Ramos (cell line): ENCODE measurements around the gene C20orf204.
"Not testable (repeated sequence)": the region's sequence is repeated elsewhere in the genome, so short reads cannot be mapped to it uniquely, and the experiment has no call there.

ENCODE experiments used
- in situ Hi-C: fragments of 300-500 bp; cut with MboI; formaldehyde crosslinking; loops from one replicate; pipeline ENCODE4 v1.14.3; 2022; ENCODE audit warnings: low sequenced_read_pairs; ENCODE audit not compliant: unreplicated experiment

Gene C20orf204, protein sequence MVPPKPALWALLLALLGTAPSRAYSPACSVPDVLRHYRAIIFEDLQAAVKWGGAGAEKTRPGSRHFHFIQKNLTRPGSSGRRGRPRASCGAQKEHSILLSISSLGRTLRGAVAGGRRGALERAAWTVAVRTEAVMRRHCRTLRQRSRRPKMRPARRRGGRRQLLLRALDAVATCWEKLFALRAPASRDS

DNA sequence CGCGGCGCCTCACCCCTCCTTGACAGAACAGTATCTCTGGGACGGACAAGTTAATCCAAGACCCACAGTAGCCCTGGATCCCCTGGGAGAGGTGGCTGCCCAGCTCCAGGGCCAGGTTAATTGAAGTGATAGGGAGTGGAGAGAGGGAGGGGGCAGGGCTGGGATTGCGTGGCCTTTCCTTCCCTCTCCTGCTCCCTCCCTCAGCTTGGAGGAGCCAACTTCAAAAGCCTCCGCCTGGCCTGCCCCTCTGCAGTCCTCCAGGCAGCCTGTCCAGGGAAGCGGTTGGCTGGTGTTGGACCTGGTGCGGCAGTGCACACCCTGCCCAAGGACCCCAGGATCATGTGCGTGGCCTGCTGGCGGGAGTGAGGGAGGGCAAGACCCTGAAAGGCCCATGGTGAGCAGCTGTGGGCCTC, at the start of gene C20orf204:
TSS of gene C20orf204 (plus strand) at position 250 of the 413 bp plus-strand sequence. CDS start at position 392, 142 bp downstream.
- in situ Hi-C loops: no loop called here

DNA sequence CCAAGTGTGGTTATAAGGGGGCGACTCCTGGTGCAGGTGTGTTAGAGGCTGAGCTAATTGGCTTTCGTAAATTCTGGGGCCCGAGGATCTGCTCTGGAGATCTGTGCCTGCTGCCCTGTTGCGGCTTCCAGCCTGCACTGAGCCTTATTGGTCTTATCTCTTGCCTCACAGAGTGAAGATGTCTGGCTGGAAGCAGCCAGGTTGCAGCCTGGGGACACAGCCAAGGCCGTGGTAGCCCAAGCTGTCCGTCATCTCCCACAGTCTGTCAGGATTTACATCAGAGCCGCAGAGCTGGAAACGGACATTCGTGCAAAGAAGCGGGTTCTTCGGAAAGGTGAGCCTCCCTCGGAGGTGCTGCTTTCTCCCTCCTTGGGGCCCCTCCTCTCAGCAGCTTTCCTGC, 35.1 kb upstream of the C20orf204 start:
- in situ Hi-C loops: no loop called here

DNA sequence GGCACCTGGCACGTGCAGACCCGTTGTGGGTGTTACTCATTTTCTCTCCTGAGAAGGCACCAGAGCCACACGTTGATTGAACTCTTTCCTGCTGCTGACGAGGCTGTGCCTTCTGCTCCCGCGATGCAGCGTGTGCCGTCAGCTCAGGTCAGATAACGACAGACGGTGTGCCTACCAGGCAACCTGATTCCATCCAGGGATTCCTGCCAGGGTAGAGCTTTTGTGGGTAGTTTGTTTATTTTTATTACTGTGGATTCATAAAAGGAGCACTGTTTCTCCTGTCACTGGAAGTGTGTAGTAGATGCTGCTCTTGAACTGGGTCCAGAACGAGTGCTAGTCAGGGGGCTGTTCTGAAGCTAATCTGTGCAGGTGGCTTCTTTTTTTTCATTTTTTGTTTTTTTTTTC, 34.4 kb upstream of the C20orf204 start:
- in situ Hi-C loops: no loop called here

DNA sequence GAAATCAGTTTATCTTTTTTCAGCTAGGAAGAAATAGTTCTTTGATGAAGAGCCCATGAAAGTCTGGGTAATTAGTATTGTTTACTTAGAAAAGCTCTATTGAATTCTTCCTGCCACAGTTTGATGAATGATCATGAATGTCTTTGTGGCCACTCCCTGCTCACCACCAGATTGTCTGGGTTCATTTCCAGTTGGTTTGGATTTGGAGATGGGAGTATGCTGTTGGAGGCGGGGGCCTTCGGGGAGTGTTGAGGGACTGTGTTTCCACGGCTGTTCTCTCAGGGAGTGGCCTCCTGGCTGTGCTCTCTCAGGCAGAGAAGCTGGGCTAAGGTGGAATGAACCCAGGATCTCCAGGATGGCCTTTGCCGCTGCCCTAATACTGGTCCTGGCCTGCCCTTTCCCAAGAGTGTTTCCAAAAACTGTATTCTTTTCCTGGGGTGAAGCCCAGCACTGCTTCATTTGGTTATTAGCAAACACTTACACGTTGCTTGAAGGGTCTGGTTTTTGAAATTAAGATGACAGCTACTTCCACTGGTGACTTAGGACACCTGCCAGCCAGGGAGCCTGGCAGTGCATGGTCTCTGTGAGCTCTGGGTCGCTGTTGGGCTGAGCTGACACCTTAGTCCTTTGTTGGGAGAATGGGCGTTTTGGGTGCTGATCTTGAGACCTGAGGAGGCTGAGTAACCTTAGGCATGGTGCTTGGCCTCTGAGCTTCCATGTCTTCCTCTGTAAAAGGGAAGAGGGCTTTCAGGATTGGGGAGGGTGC, 31.8 kb upstream of the C20orf204 start:
- in situ Hi-C loops: no loop called here

DNA sequence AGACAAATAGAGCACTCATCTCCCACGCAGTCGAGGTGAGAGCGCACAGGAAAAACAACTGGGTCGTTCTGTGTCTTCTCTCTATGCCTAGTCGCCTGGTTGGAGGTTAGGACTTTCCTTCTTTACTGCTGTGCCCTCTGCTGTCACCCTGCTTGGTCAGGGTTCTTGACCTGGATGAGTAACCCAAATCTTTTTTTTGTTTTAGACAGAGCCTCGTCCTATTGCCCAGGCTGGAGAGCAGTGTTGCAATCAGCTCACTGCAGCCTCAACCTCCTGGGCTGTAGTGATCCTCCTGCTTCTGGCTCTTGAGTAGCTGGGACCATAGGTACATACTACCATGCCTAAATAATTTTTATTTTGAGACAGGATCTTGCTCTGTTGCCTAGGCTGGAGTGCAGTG, 30.6 kb upstream of the C20orf204 start:
- in situ Hi-C loops: no loop called here

DNA sequence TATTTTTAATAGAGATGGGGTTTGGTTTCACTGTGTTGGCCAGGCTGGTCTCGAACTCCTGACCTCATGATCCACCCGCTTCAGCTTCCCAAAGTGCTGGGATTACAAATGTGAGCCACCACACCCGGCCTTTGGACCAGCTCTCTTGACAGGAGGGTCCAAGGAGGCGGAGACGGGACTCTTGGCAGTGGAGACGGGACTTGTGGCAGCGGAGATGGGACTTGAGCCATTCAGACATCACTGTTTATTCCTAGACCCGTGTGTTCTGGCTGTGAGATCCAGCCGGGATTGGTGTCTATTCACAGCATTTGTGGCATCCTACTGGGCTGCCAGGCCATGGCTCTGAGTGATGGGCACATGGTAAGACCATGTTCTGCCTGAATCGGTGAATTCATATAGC, 29.5 kb upstream of the C20orf204 start:
- in situ Hi-C loops: no loop called here

DNA sequence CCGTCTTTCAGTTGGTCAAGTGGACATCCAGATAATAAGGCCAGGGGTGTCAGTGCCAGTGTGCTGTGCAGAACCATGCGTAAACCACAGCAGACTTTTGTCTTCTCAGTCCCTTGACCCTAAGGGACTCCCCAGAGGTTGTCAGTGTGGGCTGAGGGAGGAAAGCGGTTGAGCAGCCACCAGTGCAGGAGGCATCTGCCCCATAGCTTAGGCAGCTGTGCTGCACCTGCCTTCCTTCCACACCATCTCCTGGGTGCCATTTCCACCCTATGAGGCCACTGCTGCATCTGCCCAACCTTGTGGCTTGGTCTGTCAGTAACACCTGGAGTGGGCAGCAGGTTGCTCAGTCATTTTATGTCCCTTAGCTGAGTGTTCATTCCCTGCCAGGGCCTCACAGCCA, 29.1 kb upstream of the C20orf204 start:
- in situ Hi-C loops: no loop called here

DNA sequence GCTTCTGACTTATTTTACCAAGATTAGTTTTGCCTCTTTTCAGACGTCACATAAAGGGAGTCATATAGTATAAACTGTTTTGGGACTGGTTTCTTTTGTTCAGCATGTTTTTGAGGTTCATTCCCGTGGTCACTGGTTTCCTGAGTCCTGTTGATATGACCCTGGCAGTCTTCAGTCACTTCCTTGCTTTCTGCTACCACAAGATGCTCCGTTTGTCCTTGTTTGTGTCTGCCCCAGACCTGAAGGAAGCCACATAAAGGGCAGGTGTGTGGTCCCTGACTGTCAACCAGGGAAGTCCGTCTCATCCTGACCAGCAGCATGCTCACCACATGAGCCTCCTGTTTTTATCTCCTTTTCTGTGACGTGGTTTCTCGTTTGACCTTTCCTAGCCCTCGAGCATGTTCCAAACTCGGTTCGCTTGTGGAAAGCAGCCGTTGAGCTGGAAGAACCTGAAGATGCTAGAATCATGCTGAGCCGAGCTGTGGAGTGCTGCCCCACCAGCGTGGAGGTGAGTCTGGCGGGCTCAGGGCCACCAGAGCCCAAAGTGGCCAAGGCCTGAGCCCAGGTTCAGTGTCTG, 26.1 kb upstream of the C20orf204 start:
- in situ Hi-C loops: no loop called here

DNA sequence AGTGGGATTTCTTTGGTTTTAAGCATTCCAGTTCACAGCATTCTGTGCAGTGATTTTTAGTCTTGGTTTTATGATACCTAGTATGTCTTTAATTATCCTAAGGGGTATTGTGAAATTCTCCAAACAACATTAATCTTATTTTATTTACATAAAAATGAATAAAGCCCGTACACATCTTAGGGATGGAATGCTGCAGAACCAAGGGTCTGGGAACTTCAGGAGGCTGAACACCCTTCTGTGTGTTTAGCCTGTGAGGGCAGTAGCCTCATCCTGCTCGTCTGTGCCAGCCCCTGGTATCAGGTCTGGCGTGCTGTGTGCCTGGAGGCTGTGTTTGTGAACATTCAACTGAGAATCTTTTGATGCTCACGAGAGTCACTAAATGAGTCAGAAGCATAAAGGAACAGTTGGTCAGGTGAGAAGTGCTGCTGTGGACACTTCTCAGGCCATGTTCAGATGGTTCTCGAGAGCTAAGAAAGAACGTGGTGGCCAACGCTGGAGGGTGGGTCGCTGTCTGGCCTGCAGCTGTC, 25.2 kb upstream of the C20orf204 start:
- in situ Hi-C loops: no loop called here

DNA sequence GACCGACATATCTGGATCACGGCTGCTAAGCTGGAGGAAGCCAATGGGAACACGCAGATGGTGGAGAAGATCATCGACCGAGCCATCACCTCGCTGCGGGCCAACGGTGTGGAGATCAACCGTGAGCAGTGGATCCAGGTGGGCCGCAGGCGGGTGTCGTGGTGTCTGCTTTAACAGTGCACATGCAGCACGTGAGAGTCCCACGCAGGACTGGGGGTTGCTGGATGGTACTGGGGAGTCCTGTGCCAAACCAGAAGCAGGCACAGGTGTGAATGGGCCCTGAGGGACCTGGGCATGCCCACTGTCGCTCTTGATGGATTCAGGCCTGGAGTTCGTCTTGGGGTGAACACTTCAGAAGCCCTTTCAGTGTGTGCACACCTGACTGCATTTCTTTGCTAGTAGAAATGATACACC, 24.6 kb upstream of the C20orf204 start:
- in situ Hi-C loops: no loop called here

DNA sequence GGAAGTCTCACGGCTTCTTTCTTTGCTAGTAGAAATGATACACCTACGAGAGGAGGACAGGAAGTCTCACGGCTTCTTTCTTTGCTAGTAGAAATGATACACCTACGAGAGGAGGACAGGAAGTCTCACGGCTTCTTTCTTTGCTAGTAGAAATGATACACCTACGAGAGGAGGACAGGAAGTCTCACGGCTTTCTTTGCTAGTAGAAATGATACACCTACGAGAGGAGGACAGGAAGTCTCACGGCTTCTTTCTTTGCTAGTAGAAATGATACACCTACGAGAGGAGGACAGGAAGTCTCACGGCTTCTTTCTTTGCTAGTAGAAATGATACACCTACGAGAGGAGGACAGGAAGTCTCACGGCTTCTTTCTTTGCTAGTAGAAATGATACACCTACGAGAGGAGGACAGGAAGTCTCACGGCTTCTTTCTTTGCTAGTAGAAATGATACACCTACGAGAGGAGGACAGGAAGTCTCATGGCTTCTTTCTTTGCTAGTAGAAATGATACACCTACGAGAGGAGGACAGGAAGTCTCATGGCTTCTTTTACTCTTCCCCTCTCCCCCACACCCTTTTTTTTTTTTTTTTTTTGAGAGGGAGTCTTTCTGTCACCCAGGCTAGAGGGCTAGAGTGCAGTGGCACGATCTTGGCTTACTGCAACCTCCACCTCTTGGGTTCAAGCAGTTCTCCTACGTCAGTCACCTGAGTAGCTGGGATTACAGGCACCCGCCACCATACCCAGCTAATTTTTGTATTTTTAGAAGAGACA, 23.4 kb upstream of the C20orf204 start:
- in situ Hi-C loops: not testable (repeated sequence)

DNA sequence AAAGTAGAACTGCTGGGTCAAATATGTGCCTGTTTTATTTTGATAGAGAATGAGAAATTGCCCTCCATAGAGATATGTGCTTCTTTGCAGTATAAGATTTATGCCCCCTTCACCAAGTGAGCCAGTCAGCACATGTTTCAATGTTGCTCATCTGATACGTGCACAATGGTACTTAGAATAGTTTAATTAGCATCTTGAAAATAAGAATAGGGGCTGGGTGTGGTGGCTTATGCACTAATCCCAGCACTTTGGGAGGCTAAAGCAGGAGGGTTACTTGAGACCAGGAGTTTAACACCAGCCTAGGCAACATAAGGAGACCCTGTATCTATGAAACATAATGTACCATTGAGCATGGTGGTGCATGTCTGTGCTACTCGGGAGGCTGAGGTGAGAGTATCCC, 20.3 kb upstream of the C20orf204 start:
- in situ Hi-C loops: no loop called here

DNA sequence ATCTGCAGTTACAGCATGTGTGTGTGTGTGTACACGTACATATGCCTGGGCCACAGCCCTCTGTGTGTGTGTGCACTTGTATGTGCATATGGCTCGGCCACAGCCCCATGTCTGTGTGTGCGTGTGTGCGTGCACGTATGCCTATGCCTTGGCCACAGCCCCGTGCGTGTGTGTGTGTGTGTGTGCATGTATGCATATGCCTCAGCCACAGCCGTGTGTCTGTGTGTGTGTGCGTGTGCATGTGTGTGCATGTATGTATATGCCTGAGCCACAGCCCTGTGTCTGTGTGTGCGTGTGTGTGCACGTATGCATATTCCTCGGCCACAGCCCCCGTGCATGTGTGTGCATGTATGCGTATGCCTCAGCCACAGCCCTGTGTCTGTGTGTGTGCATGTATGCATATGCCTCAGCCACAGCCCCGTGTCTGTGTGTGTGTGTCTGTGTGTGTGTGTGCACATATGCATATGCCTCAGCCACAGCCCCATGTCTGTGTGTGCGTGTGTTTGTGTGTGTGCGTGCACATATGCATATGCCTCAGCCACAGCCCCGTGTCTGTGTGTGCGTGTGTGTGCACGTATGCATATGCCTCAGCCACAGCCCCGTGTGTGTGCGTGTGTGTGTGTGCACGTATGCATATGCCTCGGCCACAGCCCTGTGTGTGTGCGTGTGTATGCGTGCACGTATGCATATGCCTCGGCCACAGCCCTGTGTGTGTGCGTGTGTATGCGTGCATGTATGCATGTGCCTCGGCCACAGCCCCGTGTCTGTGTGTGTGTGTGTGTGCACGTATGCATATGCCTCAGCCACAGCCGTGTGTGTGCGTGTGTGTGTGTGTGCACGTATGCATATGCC, 14.6 kb upstream of the C20orf204 start:
- in situ Hi-C loops: no loop called here

DNA sequence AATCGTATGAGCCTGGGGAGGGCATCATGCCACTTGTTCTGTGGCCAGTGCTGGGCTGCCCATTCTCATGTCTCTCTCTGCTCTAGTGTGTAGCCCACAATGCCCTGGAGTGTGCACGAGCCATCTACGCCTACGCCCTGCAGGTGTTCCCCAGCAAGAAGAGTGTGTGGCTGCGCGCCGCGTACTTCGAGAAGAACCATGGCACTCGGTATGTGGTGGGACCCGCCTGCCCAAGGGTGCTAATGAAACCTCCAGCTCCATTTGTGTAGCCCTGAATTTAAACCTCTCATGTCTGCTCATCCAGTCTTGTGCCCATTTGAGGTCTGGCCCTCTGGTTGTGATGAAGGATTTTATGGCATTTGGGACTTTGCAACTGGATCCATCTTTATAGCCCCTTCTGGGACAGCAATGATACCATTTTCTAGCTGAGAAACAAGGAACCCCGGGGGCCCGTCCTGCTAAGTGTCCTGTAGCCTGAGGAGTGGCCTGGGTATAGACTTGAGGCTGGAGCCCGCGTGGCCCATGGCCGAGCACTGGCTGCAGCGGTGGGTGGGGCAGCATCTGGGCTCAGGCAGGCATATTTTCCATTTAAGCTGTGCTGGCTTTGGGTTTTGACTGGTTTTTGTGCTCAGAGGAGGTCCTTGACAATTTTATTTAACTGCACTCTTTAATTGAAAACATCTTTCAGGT, 13.2 kb upstream of the C20orf204 start:
- in situ Hi-C loops: no loop called here

DNA sequence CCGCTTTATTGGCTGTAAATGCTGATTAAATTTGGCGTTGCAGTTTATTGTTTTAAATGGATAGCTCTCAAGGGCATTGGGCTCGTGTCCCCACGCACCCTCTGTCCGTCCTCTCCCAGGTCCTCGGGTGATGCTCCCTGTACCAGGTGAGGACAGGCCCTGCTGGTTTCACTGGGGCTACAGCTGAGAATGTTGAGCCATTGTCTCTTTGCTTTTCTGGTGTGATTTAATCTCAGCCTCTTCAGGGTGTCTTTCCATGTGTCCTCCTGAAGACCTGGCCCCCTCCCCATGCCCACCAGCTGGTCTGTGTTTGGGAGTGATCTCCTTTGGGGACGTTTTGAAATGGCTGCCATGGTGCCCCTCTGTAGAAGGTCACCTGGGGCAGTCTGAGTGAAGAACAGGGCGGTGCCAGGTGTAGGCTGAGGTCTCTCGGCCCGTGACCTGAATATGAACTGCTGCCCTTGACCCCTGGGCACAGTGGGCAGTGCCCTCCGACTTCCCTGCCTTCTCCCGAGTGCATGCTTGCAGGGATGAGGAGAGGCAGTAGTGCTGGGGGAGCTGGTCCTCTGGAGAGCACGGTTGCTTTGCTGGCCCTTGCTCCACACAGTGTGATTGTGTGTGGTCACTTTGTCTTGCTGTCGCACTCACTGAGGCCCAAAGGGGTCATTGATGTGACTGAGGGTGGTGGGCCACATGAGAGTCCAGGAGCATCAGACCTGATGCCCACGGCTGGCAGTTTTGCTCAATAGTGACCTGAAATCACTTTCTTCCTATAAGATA, 12.4 kb upstream of the C20orf204 start:
- in situ Hi-C loops: no loop called here

DNA sequence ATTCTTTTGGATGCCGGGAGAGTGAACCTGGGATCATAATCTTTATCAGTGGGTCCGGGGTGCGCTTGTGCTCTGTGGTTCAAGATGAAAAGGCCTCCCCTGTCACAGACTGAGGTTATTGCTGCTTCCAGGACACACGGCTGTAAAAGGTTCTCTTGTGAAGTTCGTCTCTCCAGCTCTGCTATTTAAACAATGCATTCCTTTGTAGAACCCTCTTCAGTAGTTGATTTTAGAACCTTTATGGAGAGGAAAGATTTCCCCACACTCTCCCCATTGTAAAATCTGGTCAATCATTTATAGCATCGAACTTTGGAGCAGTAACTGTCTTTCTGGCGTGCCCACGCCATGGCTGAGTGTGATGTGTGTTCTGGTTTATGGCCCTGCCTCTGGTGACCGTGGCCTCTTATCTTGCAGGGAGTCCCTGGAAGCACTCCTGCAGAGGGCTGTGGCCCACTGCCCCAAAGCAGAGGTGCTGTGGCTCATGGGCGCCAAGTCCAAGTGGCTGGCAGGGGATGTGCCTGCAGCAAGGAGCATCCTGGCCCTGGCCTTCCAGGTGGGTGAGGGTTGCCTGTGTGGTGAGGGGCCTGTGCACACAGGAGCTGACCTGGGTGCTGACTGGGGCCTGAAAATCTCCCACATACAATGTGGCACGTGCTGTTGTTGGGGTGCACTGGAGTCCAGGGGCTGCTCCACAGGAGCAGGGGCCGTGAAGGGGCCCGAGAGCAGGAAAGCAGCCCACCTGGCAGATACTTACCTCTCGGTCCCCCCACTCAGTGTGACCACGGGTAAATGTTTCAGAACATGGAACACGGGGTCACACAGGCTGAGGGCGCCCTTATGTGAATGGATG, 11.6 kb upstream of the C20orf204 start:
- in situ Hi-C loops: no loop called here

DNA sequence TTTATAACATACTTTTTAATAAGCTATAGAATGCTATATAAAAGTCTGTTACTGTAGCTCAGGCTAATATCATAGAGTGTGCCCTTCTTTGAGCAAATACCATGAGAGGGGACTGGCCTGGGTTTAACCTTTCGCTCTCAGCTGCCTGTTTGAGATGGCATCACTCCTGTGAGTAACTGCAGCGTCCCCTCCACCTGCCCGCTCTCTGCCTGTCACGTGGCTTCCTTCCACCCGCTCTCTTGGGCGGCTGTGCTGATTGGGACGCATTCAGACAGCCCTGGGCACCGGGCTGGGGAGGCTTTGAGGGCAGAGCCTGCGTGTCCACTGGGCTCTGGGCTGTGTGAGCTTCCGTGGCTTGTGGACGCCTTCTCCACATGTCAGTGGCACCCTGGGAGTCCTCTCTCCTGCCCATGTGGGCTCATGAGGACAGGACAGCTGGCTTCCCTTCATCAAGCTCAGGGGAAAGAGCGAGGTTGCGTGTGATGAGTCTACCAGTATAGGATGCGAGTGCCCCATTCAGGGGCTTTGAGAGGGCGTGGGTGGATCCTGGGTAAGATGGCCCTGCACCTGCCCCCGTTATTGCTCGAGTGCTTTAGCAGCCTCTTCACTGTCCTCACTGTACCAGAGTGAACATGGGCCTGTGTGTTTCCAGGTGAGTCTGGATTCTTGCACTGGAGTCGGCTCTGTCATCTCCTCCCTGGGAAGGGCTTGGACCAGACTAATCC, 10.7 kb upstream of the C20orf204 start:
- in situ Hi-C loops: no loop called here
